HepG2 (cell line): ENCODE results near the gene CCL4. TPM values are rescaled to one million over a fixed set of nuclear protein-coding genes. Genes with fewer than 3 reads are reported as not detected.

Experiments
- ATAC-seq: fragments of 200-7000 bp; cut with Tn5 transposase; 3 replicates; pipeline ENCODE4 v1.9.1; 2020; ENCODE audit warnings: mild to moderate bottlenecking, moderate library complexity
- BruUV-seq: library from RNA; stranded (reverse); fragments of 400-500 nt; replicated peaks from 2 replicates; lab custom pipeline; 2021; lab: Mats Ljungman, UMichigan
- CTCF ChIA-PET: fragments of 300-600 bp; formaldehyde crosslinking; extraction: SDS; loops from one replicate; lab custom pipeline; 2021; ENCODE audit warnings: low total read pairs, inconsistent platforms, low intra/inter-chr PET ratio; lab: Yijun Ruan, JAX
- POLR2A ChIA-PET: fragments of 350-600 bp; sonication (Branson Sonifier 250); formaldehyde crosslinking; loops from one replicate; lab custom pipeline; 2020; ENCODE audit warnings: antibody characterized with exemption, inconsistent platforms; lab: Yijun Ruan, JAX
- DNase-seq: peaks from one replicate; pipeline ENCODE4 v3.0.0-alpha.2; 2015; ENCODE audit warnings: low spot score
- FAIRE-seq: peaks from 3 replicates; lab custom pipeline; 2011; peaks lifted over from hg19 to GRCh38; lab: Jason Lieb, UNC
- H2AFZ ChIP-seq: one replicate; pipeline ENCODE4 v1.6.1; 2011; ENCODE audit warnings: low read length, inconsistent platforms
- H3K27ac ChIP-seq: fragments of 300-600 bp; 3 replicates; pipeline ENCODE4 v1.8.0; 2011; ENCODE audit warnings: mixed run types, mild to moderate bottlenecking, mixed read lengths, low read length, inconsistent platforms; ENCODE audit not compliant: insufficient read depth; ENCODE audit errors: extremely low read length
- H3K27me3 ChIP-seq, 2 experiments: fragments of 200-600 bp in 1 of 2; 2 replicates in 1 of 2; 3 replicates in 1 of 2; pipeline versions ENCODE4 v1.6.0 to v1.8.0; 2011; ENCODE audit warnings: low read length in 2 of 2, mild to moderate bottlenecking in 2 of 2, moderate library complexity in 2 of 2, inconsistent platforms in 1 of 2; ENCODE audit not compliant: insufficient read depth in 2 of 2, control insufficient read depth in 1 of 2
- H3K36me3 ChIP-seq, 2 experiments: fragments of 200-600 bp in 1 of 2; replicated peaks in 1 of 2; 2 replicates in 1 of 2; 3 replicates in 1 of 2; pipeline versions ENCODE4 v1.5.1 to v1.8.0; 2011; ENCODE audit warnings: low read length in 2 of 2, inconsistent platforms in 1 of 2; ENCODE audit not compliant: insufficient read depth in 2 of 2, control insufficient read depth in 1 of 2
- H3K4me1 ChIP-seq: 2 replicates; pipeline ENCODE4 v1.5.1; 2012; ENCODE audit warnings: low read length, inconsistent platforms; ENCODE audit not compliant: insufficient read depth
- H3K4me2 ChIP-seq: 2 replicates; pipeline ENCODE4 v1.6.0; 2011; ENCODE audit warnings: low read depth, low read length, inconsistent platforms
- H3K4me3 ChIP-seq, 3 experiments: fragments of 200-600 bp in 1 of 3; sonication (generic), shearing (Covaris generic) in 1 of 3; replicated peaks in 1 of 3; 2 replicates each; pipeline ENCODE4 v1.5.1; 2011 to 2016; ENCODE audit warnings: low read length in 3 of 3, inconsistent platforms in 2 of 3, low read depth in 2 of 3, mild to moderate bottlenecking in 2 of 3, control low read depth in 1 of 3, mixed read lengths in 1 of 3; ENCODE audit not compliant: insufficient read depth in 1 of 3
- H3K79me2 ChIP-seq: one replicate; pipeline ENCODE4 v1.6.1; 2011; ENCODE audit warnings: low read length, inconsistent platforms; ENCODE audit not compliant: insufficient read depth
- H3K9ac ChIP-seq: 2 replicates; pipeline ENCODE4 v1.6.0; 2011; ENCODE audit warnings: mild to moderate bottlenecking, low read depth, low read length, inconsistent platforms; ENCODE audit not compliant: insufficient read depth
- H3K9me3 ChIP-seq: 2 replicates; pipeline ENCODE4 v1.5.1; 2012; ENCODE audit warnings: mild to moderate bottlenecking, low read length
- H4K20me1 ChIP-seq: 2 replicates; pipeline ENCODE4 v1.6.0; 2011; ENCODE audit warnings: inconsistent platforms, mild to moderate bottlenecking, low read length, moderate library complexity; ENCODE audit not compliant: insufficient read depth
- AKAP8 ChIP-seq: sonication (generic); formaldehyde crosslinking; IDR thresholded peaks from 2 replicates; pipeline ENCODE4 v1.5.1; 2020; ENCODE audit warnings: mild to moderate bottlenecking, missing genetic modification reagents
- BORCS8-MEF2B ChIP-seq: sonication (generic); formaldehyde crosslinking; IDR thresholded peaks from 2 replicates; pipeline ENCODE4 v1.8.0; 2022; ENCODE audit warnings: mild to moderate bottlenecking, missing genetic modification reagents
- JUNB ChIP-seq: sonication (generic); formaldehyde crosslinking; IDR thresholded peaks from 2 replicates; pipeline ENCODE4 v1.8.0; 2022; ENCODE audit warnings: missing genetic modification reagents, mild to moderate bottlenecking, borderline replicate concordance
- MBD4 ChIP-seq: IDR thresholded peaks from 2 replicates; pipeline ENCODE4 v1.6.1; 2012; ENCODE audit warnings: low read length, inconsistent platforms, borderline replicate concordance
- SIN3B ChIP-seq: fragments of 150-350 bp; IDR thresholded peaks from 2 replicates; pipeline ENCODE4 v1.6.1; 2014; ENCODE audit warnings: low read length
- ZFP41 ChIP-seq: sonication (generic); formaldehyde crosslinking; IDR thresholded peaks from 2 replicates; pipeline ENCODE4 v1.4.0; 2020; ENCODE audit warnings: mild to moderate bottlenecking, missing genetic modification reagents, borderline replicate concordance
- ZNF12 ChIP-seq: sonication (generic); formaldehyde crosslinking; IDR thresholded peaks from 2 replicates; pipeline ENCODE4 v1.5.0; 2020; ENCODE audit warnings: missing genetic modification reagents
- ZNF616 ChIP-seq: sonication (generic); formaldehyde crosslinking; IDR thresholded peaks from 2 replicates; pipeline ENCODE4 v1.5.0; 2020; ENCODE audit warnings: low read depth, mild to moderate bottlenecking, missing genetic modification reagents
- WGBS: methylation state at CpG from one replicate; pipeline ENCODE4 v1.1.6; 2017; ENCODE audit warnings: low lambda C conversion rate; 5-methylcytosine and 5-hydroxymethylcytosine counted together
- in situ Hi-C: cut with HindIII; loops from 2 replicates; pipeline ENCODE4 v1.10.0; 2017; ENCODE audit warnings: low pct_unique_long_range_greater_than_20kb; ENCODE audit not compliant: extremely low pct_ligation_motif_present
- intact Hi-C: fragments of 100-400 bp; cut with micrococcal nuclease; formaldehyde crosslinking; loops from one replicate; pipeline ENCODE4 v1.10.0; 2022; ENCODE audit not compliant: unreplicated experiment
- polyA plus RNA-seq, 8 experiments: library from polyadenylated mRNA; depleted of rRNA in 3 of 8; stranded (reverse) in 7 of 8; unstranded in 1 of 8; fragments of >200 nt; fragmentation: Illumina TruSeq in 4 of 8; extraction: Trizol in 4 of 8; gene quantifications; 2 replicates each; pipeline versions ENCODE4 v1.2.1 to v1.2.3, GENCODE V29; 2011 to 2016; ENCODE audit warnings: low read depth in 4 of 8, missing spikeins in 1 of 8, mixed read lengths in 1 of 8; ENCODE audit not compliant: insufficient read depth in 1 of 8
- total RNA-seq, 5 experiments: library from RNA; depleted of rRNA; stranded (reverse); fragments of >200 nt; fragmentation: Illumina TruSeq; extraction: Trizol; gene quantifications; 2 replicates each; pipeline ENCODE4 v1.2.3, GENCODE V29; 2016; ENCODE audit warnings: low read depth in 1 of 5
- TF ChIP-seq, protein P1 (sequence below): sonication (generic); formaldehyde crosslinking; IDR thresholded peaks from 2 replicates; pipeline ENCODE4 v1.5.1; 2020; ENCODE audit warnings: missing genetic modification reagents, mild to moderate bottlenecking, borderline replicate concordance
- TF ChIP-seq, protein P2 (sequence below): sonication (generic); formaldehyde crosslinking; IDR thresholded peaks from 2 replicates; pipeline ENCODE4 v1.9.0; 2021; ENCODE audit warnings: mild to moderate bottlenecking, missing genetic modification reagents
- TF ChIP-seq, protein P3 (sequence below): sonication (generic); formaldehyde crosslinking; IDR thresholded peaks from 2 replicates; pipeline ENCODE4 v1.5.0; 2020; ENCODE audit warnings: mild to moderate bottlenecking, low read depth, missing genetic modification reagents, borderline replicate concordance

CCL4 gene
- total and polyA plus RNA-seq, 2 of the 13 experiments (the other 11 are each of a cell fraction or from before 2014, with no cell fraction given) = not detected

DNA sequence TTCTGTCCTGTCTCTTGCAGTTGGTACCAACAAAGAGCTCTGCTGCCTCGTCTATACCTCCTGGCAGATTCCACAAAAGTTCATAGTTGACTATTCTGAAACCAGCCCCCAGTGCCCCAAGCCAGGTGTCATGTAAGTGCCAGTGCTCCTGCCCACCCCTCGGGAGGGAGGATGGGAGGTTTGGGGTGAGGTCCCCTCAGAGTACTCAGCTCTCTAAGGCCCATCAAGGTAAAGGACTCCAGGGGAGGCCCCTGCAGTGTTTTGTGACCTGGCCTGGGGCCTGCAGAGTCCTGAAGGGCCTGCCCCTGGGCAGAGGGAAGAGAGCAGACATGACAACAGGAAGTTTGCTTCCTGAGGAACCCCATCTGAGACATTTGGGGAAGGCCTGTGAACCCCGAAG is 33.2 kb upstream of the CCL4 start:
- no peak for FAIRE-seq
- intact Hi-C loops = no loop called here

DNA sequence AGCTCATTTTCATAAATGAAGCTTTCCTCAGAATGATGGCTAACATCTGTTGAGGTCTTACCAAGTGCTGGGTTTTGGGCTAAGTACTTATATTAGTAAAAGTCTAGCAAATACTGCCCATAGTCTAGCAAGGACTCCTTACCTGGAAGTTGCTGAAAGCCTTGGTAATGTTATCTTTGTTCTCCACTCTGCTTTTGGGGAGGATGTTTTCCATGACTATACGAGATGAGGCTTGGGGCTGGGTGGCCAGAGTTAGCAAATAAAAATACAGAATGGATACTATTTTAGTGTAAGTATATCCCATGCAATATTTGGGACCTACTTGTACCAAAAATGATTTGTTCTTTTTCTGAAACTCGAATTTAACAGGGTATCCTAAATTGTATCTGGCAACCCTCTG is 31.9 kb upstream of the CCL4 start:
- ChIA-PET POLR2A (interaction anchor here (1.4 to 2.1 kb wide), 2 partner anchors 90 to 101 kb away, joined by 14 to 19 read pairs; partner anchors contain the start of gene CCL16), CTCF (interaction anchor here (0.8 to 2.9 kb wide), 3 partner anchors 77 to 125 kb away, joined by 3 to 28 read pairs (median 7); no protein-coding TSS in a partner anchor)
- WGBS = 5% methylated on average over 2 of the region's 2 CpGs
- no peak overlapping the region for H3K9ac ChIP-seq
- no peaks in the 10 kb centered on the region for H3K9me3 ChIP-seq
- BruUV-seq = no TSS peak
- H2AFZ ChIP-seq = no peak overlapping the region
- no peaks in the 10 kb centered on the region for H3K4me1 ChIP-seq
- peaks cover 0 to 16% of the 10 kb centered on the region in 2 experiments; a peak in 2 of 5 replicates for H3K27me3 ChIP-seq
- no peaks in the 10 kb centered on the region for H3K36me3 ChIP-seq
- in situ Hi-C loops (loop anchor here (5.0 kb wide), 1 partner anchor 99 kb away; no protein-coding TSS in a partner anchor), intact Hi-C loops (loop anchor here (1.0 to 2.0 kb wide), 2 partner anchors 63 to 102 kb away; no protein-coding TSS in a partner anchor)
- no peak for ATAC-seq
- H3K4me3 ChIP-seq = no peak overlapping the region
- FAIRE-seq = no peak
- H3K27ac ChIP-seq = no peak overlapping the region
- H3K79me2 ChIP-seq = no peaks in the 10 kb centered on the region
- no peaks in the 10 kb centered on the region for H4K20me1 ChIP-seq
- no peak overlapping the region for H3K4me2 ChIP-seq
- no peak for DNase-seq
- TF ChIP-seq JUNB = no peak
- no peak for TF ChIP-seq ZFP41 (CRISPR knock-in tag)
- TF ChIP-seq, protein P1, sequence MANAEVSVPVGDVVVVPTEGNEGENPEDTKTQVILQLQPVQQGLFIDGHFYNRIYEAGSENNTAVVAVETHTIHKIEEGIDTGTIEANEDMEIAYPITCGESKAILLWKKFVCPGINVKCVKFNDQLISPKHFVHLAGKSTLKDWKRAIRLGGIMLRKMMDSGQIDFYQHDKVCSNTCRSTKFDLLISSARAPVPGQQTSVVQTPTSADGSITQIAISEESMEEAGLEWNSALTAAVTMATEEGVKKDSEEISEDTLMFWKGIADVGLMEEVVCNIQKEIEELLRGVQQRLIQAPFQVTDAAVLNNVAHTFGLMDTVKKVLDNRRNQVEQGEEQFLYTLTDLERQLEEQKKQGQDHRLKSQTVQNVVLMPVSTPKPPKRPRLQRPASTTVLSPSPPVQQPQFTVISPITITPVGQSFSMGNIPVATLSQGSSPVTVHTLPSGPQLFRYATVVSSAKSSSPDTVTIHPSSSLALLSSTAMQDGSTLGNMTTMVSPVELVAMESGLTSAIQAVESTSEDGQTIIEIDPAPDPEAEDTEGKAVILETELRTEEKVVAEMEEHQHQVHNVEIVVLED (CRISPR knock-in tag) = no peak
- TF ChIP-seq ZNF12 = no peak
- TF ChIP-seq, protein P2, sequence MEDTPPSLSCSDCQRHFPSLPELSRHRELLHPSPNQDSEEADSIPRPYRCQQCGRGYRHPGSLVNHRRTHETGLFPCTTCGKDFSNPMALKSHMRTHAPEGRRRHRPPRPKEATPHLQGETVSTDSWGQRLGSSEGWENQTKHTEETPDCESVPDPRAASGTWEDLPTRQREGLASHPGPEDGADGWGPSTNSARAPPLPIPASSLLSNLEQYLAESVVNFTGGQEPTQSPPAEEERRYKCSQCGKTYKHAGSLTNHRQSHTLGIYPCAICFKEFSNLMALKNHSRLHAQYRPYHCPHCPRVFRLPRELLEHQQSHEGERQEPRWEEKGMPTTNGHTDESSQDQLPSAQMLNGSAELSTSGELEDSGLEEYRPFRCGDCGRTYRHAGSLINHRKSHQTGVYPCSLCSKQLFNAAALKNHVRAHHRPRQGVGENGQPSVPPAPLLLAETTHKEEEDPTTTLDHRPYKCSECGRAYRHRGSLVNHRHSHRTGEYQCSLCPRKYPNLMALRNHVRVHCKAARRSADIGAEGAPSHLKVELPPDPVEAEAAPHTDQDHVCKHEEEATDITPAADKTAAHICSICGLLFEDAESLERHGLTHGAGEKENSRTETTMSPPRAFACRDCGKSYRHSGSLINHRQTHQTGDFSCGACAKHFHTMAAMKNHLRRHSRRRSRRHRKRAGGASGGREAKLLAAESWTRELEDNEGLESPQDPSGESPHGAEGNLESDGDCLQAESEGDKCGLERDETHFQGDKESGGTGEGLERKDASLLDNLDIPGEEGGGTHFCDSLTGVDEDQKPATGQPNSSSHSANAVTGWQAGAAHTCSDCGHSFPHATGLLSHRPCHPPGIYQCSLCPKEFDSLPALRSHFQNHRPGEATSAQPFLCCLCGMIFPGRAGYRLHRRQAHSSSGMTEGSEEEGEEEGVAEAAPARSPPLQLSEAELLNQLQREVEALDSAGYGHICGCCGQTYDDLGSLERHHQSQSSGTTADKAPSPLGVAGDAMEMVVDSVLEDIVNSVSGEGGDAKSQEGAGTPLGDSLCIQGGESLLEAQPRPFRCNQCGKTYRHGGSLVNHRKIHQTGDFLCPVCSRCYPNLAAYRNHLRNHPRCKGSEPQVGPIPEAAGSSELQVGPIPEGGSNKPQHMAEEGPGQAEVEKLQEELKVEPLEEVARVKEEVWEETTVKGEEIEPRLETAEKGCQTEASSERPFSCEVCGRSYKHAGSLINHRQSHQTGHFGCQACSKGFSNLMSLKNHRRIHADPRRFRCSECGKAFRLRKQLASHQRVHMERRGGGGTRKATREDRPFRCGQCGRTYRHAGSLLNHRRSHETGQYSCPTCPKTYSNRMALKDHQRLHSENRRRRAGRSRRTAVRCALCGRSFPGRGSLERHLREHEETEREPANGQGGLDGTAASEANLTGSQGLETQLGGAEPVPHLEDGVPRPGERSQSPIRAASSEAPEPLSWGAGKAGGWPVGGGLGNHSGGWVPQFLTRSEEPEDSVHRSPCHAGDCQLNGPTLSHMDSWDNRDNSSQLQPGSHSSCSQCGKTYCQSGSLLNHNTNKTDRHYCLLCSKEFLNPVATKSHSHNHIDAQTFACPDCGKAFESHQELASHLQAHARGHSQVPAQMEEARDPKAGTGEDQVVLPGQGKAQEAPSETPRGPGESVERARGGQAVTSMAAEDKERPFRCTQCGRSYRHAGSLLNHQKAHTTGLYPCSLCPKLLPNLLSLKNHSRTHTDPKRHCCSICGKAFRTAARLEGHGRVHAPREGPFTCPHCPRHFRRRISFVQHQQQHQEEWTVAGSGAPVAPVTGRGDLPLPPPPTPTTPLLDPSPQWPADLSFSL (CRISPR knock-in tag) = no peak
- TF ChIP-seq AKAP8 = no peak

More for the DNA sequence above, 33.2 kb upstream of the CCL4 start:
- POLR2A ChIA-PET = no interaction called here
- Histone ChIP-seq H3K4me1 (no peaks in the 10 kb centered on the region), H3K36me3 (no peaks in the 10 kb centered on the region)
- no peak for ATAC-seq
- TF ChIP-seq SIN3B = no peak
- no peak for TF ChIP-seq MBD4
- TF ChIP-seq, protein P3, sequence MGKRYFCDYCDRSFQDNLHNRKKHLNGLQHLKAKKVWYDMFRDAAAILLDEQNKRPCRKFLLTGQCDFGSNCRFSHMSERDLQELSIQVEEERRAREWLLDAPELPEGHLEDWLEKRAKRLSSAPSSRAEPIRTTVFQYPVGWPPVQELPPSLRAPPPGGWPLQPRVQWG (CRISPR knock-in tag) = no peak
- no peak for TF ChIP-seq BORCS8-MEF2B
- no peak for TF ChIP-seq ZNF616 (CRISPR knock-in tag)
- TF ChIP-seq, all 625 proteins: peak for 0
- no peak for DNase-seq
- BruUV-seq = no TSS peak
- H3K4me3 ChIP-seq = no peak overlapping the region
- no peak overlapping the region for H3K27ac ChIP-seq
- CTCF ChIA-PET = interaction anchor here (1.2 kb wide), 1 partner anchor 89 kb away, joined by 3 read pairs; the partner anchor contains the start of gene CCL16
- H3K79me2 ChIP-seq = no peaks in the 10 kb centered on the region
- H3K9me3 ChIP-seq = no peaks in the 10 kb centered on the region
- no peak overlapping the region for H3K9ac ChIP-seq
- no peaks in the 10 kb centered on the region for H4K20me1 ChIP-seq
- no peak overlapping the region for H2AFZ ChIP-seq
- in situ Hi-C loops = loop anchor here (5.0 kb wide), 1 partner anchor 98 kb away; no protein-coding TSS in a partner anchor
- 0% methylated on average over 2 of the region's 3 CpGs for WGBS
- H3K4me2 ChIP-seq = no peak overlapping the region
- peaks cover 0 to 16% of the 10 kb centered on the region in 2 experiments; a peak in 1 of 5 replicates for H3K27me3 ChIP-seq
